GM10266 (cell line): ENCODE measurements around the gene TCIRG1.

Experiments
- DNase-seq: peaks from one replicate; pipeline ENCODE4 v3.0.0; 2012; ENCODE audit errors: extremely low spot score
- TF ChIP-seq, protein P1 (sequence below): IDR thresholded peaks from 2 replicates; pipeline ENCODE4 v1.5.1; 2012; ENCODE audit warnings: mild to moderate bottlenecking, low read depth; ENCODE audit not compliant: control insufficient read depth, insufficient read depth; ENCODE audit errors: missing control alignments

The TCIRG1 gene

DNA sequence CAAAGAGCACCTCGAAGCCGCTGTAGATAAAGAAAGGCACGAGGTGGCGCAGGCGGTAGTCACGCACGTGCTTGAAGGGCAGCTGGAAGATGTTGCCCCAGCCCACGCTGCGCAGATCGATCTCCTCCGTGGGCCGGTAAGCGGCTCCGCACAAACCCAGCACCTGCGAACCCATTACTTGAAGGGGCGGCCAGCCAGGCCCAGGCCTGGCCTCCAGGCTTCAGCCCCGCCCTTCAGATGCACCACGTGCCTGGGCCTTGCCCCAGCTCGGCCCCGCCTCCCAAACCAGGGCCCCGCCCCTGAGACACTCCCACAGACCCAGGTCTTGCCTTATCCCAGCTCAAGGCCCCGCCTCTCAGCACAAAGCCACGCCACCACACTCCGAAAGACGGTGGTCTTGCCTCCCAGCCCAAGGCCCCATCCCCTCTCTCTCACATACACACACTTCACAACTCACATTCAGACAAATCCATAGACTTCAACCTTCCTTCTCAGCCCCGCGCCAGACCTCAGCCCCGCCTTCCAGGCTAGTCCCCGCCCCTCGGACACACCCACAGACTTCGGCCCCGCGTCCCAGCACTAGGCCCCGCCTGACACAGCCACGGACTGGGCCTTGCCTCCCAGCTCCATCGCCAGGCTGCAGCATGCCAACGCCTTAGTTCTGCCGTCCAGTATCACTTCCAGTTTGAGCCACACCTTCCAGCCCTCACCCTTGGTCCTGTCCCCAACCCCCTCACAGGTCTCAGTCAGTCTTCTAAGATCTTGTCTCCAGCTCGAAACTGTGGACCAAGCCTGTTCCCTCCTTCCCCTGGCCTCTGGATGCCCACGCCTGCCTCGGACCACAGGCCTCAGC is 42.0 kb upstream of the TCIRG1 start:
- TF ChIP-seq, protein P1, sequence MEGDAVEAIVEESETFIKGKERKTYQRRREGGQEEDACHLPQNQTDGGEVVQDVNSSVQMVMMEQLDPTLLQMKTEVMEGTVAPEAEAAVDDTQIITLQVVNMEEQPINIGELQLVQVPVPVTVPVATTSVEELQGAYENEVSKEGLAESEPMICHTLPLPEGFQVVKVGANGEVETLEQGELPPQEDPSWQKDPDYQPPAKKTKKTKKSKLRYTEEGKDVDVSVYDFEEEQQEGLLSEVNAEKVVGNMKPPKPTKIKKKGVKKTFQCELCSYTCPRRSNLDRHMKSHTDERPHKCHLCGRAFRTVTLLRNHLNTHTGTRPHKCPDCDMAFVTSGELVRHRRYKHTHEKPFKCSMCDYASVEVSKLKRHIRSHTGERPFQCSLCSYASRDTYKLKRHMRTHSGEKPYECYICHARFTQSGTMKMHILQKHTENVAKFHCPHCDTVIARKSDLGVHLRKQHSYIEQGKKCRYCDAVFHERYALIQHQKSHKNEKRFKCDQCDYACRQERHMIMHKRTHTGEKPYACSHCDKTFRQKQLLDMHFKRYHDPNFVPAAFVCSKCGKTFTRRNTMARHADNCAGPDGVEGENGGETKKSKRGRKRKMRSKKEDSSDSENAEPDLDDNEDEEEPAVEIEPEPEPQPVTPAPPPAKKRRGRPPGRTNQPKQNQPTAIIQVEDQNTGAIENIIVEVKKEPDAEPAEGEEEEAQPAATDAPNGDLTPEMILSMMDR = no peak
- no peak for DNase-seq

DNA sequence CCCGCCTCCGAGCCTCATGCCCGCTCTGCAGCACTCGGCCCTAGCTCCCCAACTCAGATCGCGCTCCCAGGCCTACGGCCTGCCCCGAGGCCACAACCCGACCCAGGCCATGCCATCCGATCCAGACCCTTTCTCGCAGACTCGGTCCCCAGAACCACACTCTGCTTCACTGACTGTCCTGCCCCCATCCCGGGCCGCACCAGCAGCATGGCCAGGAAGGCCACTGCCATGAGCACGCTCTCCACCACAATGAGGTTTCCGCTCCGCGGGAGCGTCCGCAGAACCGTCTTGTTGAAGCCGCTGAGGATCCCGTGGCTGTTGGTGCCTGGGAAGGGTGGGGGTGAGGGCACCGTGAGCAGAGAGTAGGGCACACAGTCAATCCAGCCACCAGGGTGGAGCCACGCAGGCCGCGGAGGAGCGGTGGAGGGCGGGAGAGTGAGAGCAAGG is 41.3 kb upstream of the TCIRG1 start:
- DNase-seq = no peak
- TF ChIP-seq, protein P1 = no peak

DNA sequence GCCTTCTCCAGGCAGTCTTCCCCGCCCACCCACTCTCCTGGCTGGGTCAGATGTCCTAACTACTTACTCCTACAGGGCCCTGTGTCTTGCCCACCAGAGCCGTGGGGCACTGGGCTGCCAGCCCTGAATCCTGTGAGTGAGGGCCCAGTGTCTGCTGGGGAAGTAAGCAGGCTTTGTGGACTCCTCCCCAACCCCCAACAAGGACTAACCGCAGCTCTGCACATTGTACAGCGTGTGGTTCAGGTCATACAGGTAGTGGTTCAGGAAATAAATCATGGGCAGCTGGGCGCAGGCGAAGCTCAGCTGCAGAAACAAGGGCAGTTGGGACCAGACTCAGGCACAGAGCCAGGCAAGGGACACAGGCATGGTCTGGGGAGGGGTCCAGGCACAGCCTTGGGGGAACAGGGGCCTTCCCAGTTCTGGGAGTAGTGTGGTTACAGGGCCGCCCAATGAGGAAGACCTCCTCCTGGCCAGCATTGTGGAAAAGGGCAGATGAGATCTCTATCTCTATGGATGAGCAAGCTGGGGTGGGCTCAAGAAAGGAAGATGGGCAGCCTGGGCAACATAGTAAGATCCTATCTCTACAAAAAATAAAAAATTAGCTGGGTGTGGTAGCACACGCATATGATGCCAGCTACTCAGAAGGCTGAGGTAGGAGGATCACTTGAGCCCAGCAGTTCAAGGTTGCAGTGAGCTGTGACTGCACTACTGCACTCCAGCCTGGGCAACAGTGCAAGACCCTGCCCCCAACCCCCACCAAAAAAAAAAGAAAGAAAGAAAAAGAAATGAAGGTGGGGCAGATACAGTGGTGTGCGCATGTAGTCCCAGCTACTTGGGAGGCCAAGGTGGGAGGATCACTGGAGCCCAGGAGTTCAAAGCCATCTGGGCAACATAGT is 40.4 kb upstream of the TCIRG1 start:
- TF ChIP-seq, protein P1 = no peak
- no peak for DNase-seq

DNA sequence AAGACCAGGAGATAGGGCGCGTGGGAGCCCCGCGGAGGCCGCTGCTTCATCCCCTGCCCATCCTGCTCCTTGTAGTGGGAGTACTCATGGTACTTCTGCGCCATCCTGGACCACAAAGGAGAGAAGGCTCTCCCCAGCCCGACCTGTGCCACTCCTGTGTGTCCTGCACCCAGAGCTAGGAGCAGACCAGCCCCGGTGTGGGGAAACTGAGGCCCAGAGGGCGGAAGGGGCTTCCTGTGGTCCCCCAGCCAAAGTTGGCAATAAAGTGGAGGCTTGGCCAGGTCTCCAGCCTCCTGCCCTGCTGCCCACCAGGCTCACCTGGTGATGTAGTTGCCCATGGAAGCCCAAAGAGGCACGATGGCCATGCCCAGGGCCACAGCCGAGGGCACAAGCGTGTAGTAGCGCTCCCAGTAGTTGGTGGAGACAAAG is 39.6 kb upstream of the TCIRG1 start:
- TF ChIP-seq, protein P1 = no peak
- no peak for DNase-seq

DNA sequence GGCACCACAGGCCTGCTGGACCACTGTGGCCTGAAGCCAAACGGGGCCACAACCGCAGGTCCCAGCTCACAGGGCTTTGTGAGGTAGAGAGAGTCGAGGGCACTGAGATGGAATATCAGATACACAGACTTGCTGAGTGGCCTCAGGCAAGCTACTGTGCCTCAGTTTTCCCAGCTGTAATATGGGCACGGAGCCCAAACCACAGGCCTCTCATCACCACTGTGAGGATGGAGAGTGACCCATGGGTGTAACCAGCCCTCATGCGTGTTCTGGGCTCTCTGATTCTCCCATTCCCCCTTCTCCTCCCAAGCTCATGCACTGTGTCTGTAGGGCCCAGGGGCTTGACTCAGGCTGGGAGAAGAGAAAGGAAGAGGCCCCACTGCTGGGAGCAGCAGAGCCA is 39.1 kb upstream of the TCIRG1 start:
- TF ChIP-seq, protein P1 = no peak
- DNase-seq = no peak

DNA sequence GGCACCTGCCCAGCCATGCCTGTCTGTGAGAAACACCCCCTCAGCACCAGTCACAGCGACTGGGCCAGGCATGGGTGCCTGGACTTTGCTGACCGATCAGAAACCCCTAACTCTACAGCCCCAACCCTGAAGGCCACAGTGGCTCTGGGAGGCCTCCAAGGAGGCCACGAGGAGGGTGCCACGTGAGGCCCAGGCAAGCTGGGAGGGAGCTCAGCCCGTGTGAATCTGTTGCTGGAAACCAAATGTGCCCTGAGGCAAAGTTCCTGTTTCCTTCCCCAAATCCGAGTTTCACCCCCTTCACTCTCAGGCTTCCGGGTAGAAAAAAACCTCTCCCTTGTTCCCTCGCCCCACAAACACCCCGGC is 36.3 kb upstream of the TCIRG1 start:
- DNase-seq = peak; percentile 63

More for the DNA sequence above, 36.3 kb upstream of the TCIRG1 start:
- TF ChIP-seq, protein P1 = no peak
